HepG2 (cell line): Measurements from ENCODE around the gene NECAP2. TPM values are rescaled to one million over a fixed set of nuclear protein-coding genes. Genes with fewer than 3 reads are reported as not detected.

Experiments
- ATAC-seq: fragments of 200-7000 bp; cut with Tn5 transposase; 3 replicates; pipeline ENCODE4 v1.9.1; 2020; ENCODE audit warnings: mild to moderate bottlenecking, moderate library complexity
- BruUV-seq: library from RNA; stranded (reverse); fragments of 400-500 nt; replicated peaks from 2 replicates; lab custom pipeline; 2021; lab: Mats Ljungman, UMichigan
- CTCF ChIA-PET: fragments of 300-600 bp; formaldehyde crosslinking; extraction: SDS; loops from one replicate; lab custom pipeline; 2021; ENCODE audit warnings: low total read pairs, inconsistent platforms, low intra/inter-chr PET ratio; lab: Yijun Ruan, JAX
- POLR2A ChIA-PET: fragments of 350-600 bp; sonication (Branson Sonifier 250); formaldehyde crosslinking; loops from one replicate; lab custom pipeline; 2020; ENCODE audit warnings: antibody characterized with exemption, inconsistent platforms; lab: Yijun Ruan, JAX
- DNase-seq: peaks from one replicate; pipeline ENCODE4 v3.0.0-alpha.2; 2015; ENCODE audit warnings: low spot score
- FAIRE-seq: peaks from 3 replicates; lab custom pipeline; 2011; peaks lifted over from hg19 to GRCh38; lab: Jason Lieb, UNC
- H2AFZ ChIP-seq: one replicate; pipeline ENCODE4 v1.6.1; 2011; ENCODE audit warnings: low read length, inconsistent platforms
- H3K27ac ChIP-seq: fragments of 300-600 bp; 3 replicates; pipeline ENCODE4 v1.8.0; 2011; ENCODE audit warnings: mixed run types, mild to moderate bottlenecking, mixed read lengths, low read length, inconsistent platforms; ENCODE audit not compliant: insufficient read depth; ENCODE audit errors: extremely low read length
- H3K27me3 ChIP-seq, 2 experiments: fragments of 200-600 bp in 1 of 2; 2 replicates in 1 of 2; 3 replicates in 1 of 2; pipeline versions ENCODE4 v1.6.0 to v1.8.0; 2011; ENCODE audit warnings: low read length in 2 of 2, mild to moderate bottlenecking in 2 of 2, moderate library complexity in 2 of 2, inconsistent platforms in 1 of 2; ENCODE audit not compliant: insufficient read depth in 2 of 2, control insufficient read depth in 1 of 2
- H3K36me3 ChIP-seq, 2 experiments: fragments of 200-600 bp in 1 of 2; replicated peaks in 1 of 2; 2 replicates in 1 of 2; 3 replicates in 1 of 2; pipeline versions ENCODE4 v1.5.1 to v1.8.0; 2011; ENCODE audit warnings: low read length in 2 of 2, inconsistent platforms in 1 of 2; ENCODE audit not compliant: insufficient read depth in 2 of 2, control insufficient read depth in 1 of 2
- H3K4me1 ChIP-seq: 2 replicates; pipeline ENCODE4 v1.5.1; 2012; ENCODE audit warnings: low read length, inconsistent platforms; ENCODE audit not compliant: insufficient read depth
- H3K4me2 ChIP-seq: 2 replicates; pipeline ENCODE4 v1.6.0; 2011; ENCODE audit warnings: low read depth, low read length, inconsistent platforms
- H3K4me3 ChIP-seq, 3 experiments: fragments of 200-600 bp in 1 of 3; sonication (generic), shearing (Covaris generic) in 1 of 3; replicated peaks in 1 of 3; 2 replicates each; pipeline ENCODE4 v1.5.1; 2011 to 2016; ENCODE audit warnings: low read length in 3 of 3, inconsistent platforms in 2 of 3, low read depth in 2 of 3, mild to moderate bottlenecking in 2 of 3, control low read depth in 1 of 3, mixed read lengths in 1 of 3; ENCODE audit not compliant: insufficient read depth in 1 of 3
- H3K79me2 ChIP-seq: one replicate; pipeline ENCODE4 v1.6.1; 2011; ENCODE audit warnings: low read length, inconsistent platforms; ENCODE audit not compliant: insufficient read depth
- H3K9ac ChIP-seq: 2 replicates; pipeline ENCODE4 v1.6.0; 2011; ENCODE audit warnings: mild to moderate bottlenecking, low read depth, low read length, inconsistent platforms; ENCODE audit not compliant: insufficient read depth
- H3K9me3 ChIP-seq: 2 replicates; pipeline ENCODE4 v1.5.1; 2012; ENCODE audit warnings: mild to moderate bottlenecking, low read length
- H4K20me1 ChIP-seq: 2 replicates; pipeline ENCODE4 v1.6.0; 2011; ENCODE audit warnings: inconsistent platforms, mild to moderate bottlenecking, low read length, moderate library complexity; ENCODE audit not compliant: insufficient read depth
- CREB3 ChIP-seq: sonication (generic); formaldehyde crosslinking; IDR thresholded peaks from 2 replicates; pipeline ENCODE4 v1.5.0; 2020; ENCODE audit warnings: missing genetic modification reagents
- E2F5 ChIP-seq: sonication (generic); formaldehyde crosslinking; conservative IDR thresholded peaks from 2 replicates; pipeline ENCODE4 v1.4.0; 2020; ENCODE audit warnings: missing genetic modification reagents
- GLI4 ChIP-seq: sonication (generic); formaldehyde crosslinking; IDR thresholded peaks from 2 replicates; pipeline ENCODE4 v1.5.1; 2020; ENCODE audit warnings: missing genetic modification reagents, mild to moderate bottlenecking, moderate library complexity, borderline replicate concordance
- HES4 ChIP-seq: sonication (generic); formaldehyde crosslinking; IDR thresholded peaks from 2 replicates; pipeline ENCODE4 v1.9.0; 2021; ENCODE audit warnings: mild to moderate bottlenecking, missing genetic modification reagents, borderline replicate concordance
- NR2F6 ChIP-seq, 2 experiments: IDR thresholded peaks; 2 replicates each; pipeline ENCODE4 v1.6.1; 2016; ENCODE audit warnings: antibody characterized with exemption in 1 of 2, mild to moderate bottlenecking in 1 of 2
- SRY ChIP-seq: sonication (generic); formaldehyde crosslinking; IDR thresholded peaks from 2 replicates; pipeline ENCODE4 v1.8.0; 2022; ENCODE audit warnings: mild to moderate bottlenecking, missing genetic modification reagents
- TCF7L2 ChIP-seq: IDR thresholded peaks from 2 replicates; pipeline ENCODE4 v1.6.1; 2011; ENCODE audit warnings: mild to moderate bottlenecking, low read depth, low read length, moderate library complexity
- ZMYM3 ChIP-seq: sonication (generic); formaldehyde crosslinking; IDR thresholded peaks from 2 replicates; pipeline ENCODE4 v1.5.1; 2020; ENCODE audit warnings: mild to moderate bottlenecking, missing genetic modification reagents
- ZNF292 ChIP-seq: sonication (generic); formaldehyde crosslinking; IDR thresholded peaks from 2 replicates; pipeline ENCODE4 v1.8.1; 2022; ENCODE audit warnings: mild to moderate bottlenecking, low read depth, missing genetic modification reagents, borderline replicate concordance
- ZNF329 ChIP-seq: sonication (generic); formaldehyde crosslinking; IDR thresholded peaks from 2 replicates; pipeline ENCODE4 v1.9.0; 2021; ENCODE audit warnings: low read depth, mild to moderate bottlenecking, missing genetic modification reagents
- ZNF772 ChIP-seq: sonication (generic); formaldehyde crosslinking; IDR thresholded peaks from 2 replicates; pipeline ENCODE4 v1.5.0; 2020; ENCODE audit warnings: mild to moderate bottlenecking, missing genetic modification reagents
- ZNF800 ChIP-seq: sonication (generic); formaldehyde crosslinking; IDR thresholded peaks from 2 replicates; pipeline ENCODE4 v1.4.0; 2020; ENCODE audit warnings: missing genetic modification reagents
- ZSCAN12 ChIP-seq: sonication (generic); formaldehyde crosslinking; IDR thresholded peaks from 2 replicates; pipeline ENCODE4 v1.9.0; 2021; ENCODE audit warnings: mild to moderate bottlenecking, missing genetic modification reagents
- ZSCAN29 ChIP-seq: sonication (generic); formaldehyde crosslinking; conservative IDR thresholded peaks from 2 replicates; pipeline ENCODE4 v1.4.0; 2020; ENCODE audit warnings: mild to moderate bottlenecking, missing genetic modification reagents
- whole genome bisulfite sequencing: methylation state at CpG from one replicate; pipeline ENCODE4 v1.1.6; 2017; ENCODE audit warnings: low lambda C conversion rate; 5-methylcytosine and 5-hydroxymethylcytosine counted together
- in situ Hi-C: cut with HindIII; loops from 2 replicates; pipeline ENCODE4 v1.10.0; 2017; ENCODE audit warnings: low pct_unique_long_range_greater_than_20kb; ENCODE audit not compliant: extremely low pct_ligation_motif_present
- intact Hi-C: fragments of 100-400 bp; cut with micrococcal nuclease; formaldehyde crosslinking; loops from one replicate; pipeline ENCODE4 v1.10.0; 2022; ENCODE audit not compliant: unreplicated experiment
- polyA plus RNA-seq, 8 experiments: library from polyadenylated mRNA; depleted of rRNA in 3 of 8; stranded (reverse) in 7 of 8; unstranded in 1 of 8; fragments of >200 nt; fragmentation: Illumina TruSeq in 4 of 8; extraction: Trizol in 4 of 8; gene quantifications; 2 replicates each; pipeline versions ENCODE4 v1.2.1 to v1.2.3, GENCODE V29; 2011 to 2016; ENCODE audit warnings: low read depth in 4 of 8, missing spikeins in 1 of 8, mixed read lengths in 1 of 8; ENCODE audit not compliant: insufficient read depth in 1 of 8
- total RNA-seq, 5 experiments: library from RNA; depleted of rRNA; stranded (reverse); fragments of >200 nt; fragmentation: Illumina TruSeq; extraction: Trizol; gene quantifications; 2 replicates each; pipeline ENCODE4 v1.2.3, GENCODE V29; 2016; ENCODE audit warnings: low read depth in 1 of 5

Gene NECAP2
- total and polyA plus RNA-seq, 2 of the 13 experiments (the other 11 are each of a cell fraction or from before 2014, with no cell fraction given) = 38.5 to 52.3 TPM

- no peak overlapping the region for H3K27ac ChIP-seq
- intact Hi-C loops (no loop called here), in situ Hi-C loops (no loop called here)
- peaks cover 9 to 28% of the 10 kb centered on the region in 2 experiments; a peak in 4 of 5 replicates for H3K36me3 ChIP-seq
- no peak overlapping the region; a peak in 1 of 6 replicates for H3K4me3 ChIP-seq
- CTCF ChIA-PET = no interaction called here
- H3K79me2 ChIP-seq = peaks cover 17% of the 10 kb centered on the region
- DNase-seq = no peak
- POLR2A ChIA-PET = interaction anchor here (0.6 kb wide), 1 partner anchor 50 kb away, joined by 3 read pairs; no protein-coding TSS in a partner anchor
- ATAC-seq = no peak
- H3K4me1 ChIP-seq = peaks cover 24% of the 10 kb centered on the region
- no peaks in the 10 kb centered on the region for H4K20me1 ChIP-seq
- BruUV-seq = no TSS peak
- no peaks in the 10 kb centered on the region for H3K9me3 ChIP-seq
- 99% methylated on average over 7 of the region's 7 CpGs for WGBS
- no peak for FAIRE-seq
- no peak for TF ChIP-seq ZNF329 (CRISPR knock-in tag)
- TF ChIP-seq ZNF800 (CRISPR knock-in tag) = no peak
- TF ChIP-seq GLI4 (CRISPR knock-in tag) = no peak
- no peak for TF ChIP-seq SRY (CRISPR knock-in tag)
- TF ChIP-seq NR2F6 (IDR thresholded peaks at IDR 0.05) = no peak
- TF ChIP-seq NR2F6 (CRISPR knock-in tag; IDR thresholded peaks at IDR 0.05) = no peak
- H3K4me2 ChIP-seq = no peak overlapping the region
- 0 out of 2 replicates have a peak overlapping the region, but pooled peaks have one; percentile 88 for H3K9ac ChIP-seq
- no peaks in the 10 kb centered on the region; a peak in 1 of 5 replicates for H3K27me3 ChIP-seq
- H2AFZ ChIP-seq = no peak overlapping the region
Measured at GRCh38 chr1:16442265-16442664, 1.7 kb downstream of the NECAP2 start.

- CTCF ChIA-PET = no interaction called here
- Histone ChIP-seq H3K36me3 (peaks cover 11 to 35% of the 10 kb centered on the region in 2 experiments; a peak in 4 of 5 replicates), H3K27me3 (no peaks in the 10 kb centered on the region; a peak in 1 of 5 replicates), H2AFZ (no peak overlapping the region), H3K4me2 (no peak overlapping the region), H3K27ac (no peak overlapping the region), H4K20me1 (no peaks in the 10 kb centered on the region), H3K4me3 (no peak overlapping the region), H3K9me3 (no peaks in the 10 kb centered on the region), H3K79me2 (peaks cover 17% of the 10 kb centered on the region), H3K4me1 (peaks cover 22% of the 10 kb centered on the region), H3K9ac (no peak overlapping the region)
- no peak for DNase-seq
- no peak for FAIRE-seq
- ATAC-seq = no peak
- no TSS peak for BruUV-seq
- 98% methylated on average over 2 of the region's 2 CpGs for WGBS
- POLR2A ChIA-PET = interaction anchor here (0.6 kb wide), 1 partner anchor 49 kb away, joined by 3 read pairs; no protein-coding TSS in a partner anchor
- intact Hi-C loops = no loop called here
- in situ Hi-C loops = no loop called here
- TF ChIP-seq TCF7L2 (no peak), ZSCAN12 (CRISPR knock-in tag) (no peak), ZMYM3 (CRISPR knock-in tag) (no peak), CREB3 (CRISPR knock-in tag) (no peak), ZNF772 (CRISPR knock-in tag) (no peak), ZSCAN29 (CRISPR knock-in tag) (no peak), HES4 (CRISPR knock-in tag) (no peak), E2F5 (CRISPR knock-in tag) (no peak), ZNF292 (CRISPR knock-in tag) (no peak)
Measured at GRCh38 chr1:16442941-16443340, 2.4 kb downstream of the NECAP2 start.
